ENCODE data around the gene WDR86.

Gene WDR86

DNA sequence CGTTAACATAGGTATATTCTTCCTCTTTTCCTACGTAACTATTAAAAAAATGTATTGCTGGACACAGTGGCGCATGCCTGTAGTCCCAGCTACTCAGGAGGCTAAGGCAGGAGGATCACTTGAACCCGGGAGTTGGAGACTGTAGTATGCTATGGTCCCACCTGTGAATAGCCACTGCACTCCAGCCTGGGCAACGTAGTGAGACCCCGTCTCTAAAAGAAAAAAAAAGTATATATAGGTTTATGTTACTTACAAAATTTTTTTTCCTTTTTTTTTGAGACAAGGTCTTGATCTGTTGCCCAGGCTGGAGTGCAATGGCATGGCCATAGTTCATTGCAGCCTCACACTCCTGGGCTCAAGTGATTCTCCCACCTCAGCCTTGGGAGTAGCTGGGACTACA is 62.6 kb downstream of the WDR86 start:
- no peak for DNase-seq (ENCODE audit: low spot score)

DNA sequence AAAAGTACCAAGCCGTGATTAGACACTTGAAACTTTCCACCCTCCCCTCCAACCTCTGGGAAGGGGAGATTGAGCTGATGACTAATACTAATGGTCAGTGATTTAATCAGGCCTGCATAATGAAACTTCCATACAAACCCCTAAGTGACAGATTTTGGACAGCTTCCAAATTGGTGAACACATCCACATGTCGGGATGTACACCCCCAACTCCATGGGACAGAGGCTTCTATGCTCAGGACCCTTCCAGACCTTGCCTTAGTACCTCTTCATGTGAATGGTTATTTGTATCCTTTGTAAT is 63.4 kb downstream of the WDR86 start:
- DNase-seq (ENCODE audit: low spot score) = no peak

DNA sequence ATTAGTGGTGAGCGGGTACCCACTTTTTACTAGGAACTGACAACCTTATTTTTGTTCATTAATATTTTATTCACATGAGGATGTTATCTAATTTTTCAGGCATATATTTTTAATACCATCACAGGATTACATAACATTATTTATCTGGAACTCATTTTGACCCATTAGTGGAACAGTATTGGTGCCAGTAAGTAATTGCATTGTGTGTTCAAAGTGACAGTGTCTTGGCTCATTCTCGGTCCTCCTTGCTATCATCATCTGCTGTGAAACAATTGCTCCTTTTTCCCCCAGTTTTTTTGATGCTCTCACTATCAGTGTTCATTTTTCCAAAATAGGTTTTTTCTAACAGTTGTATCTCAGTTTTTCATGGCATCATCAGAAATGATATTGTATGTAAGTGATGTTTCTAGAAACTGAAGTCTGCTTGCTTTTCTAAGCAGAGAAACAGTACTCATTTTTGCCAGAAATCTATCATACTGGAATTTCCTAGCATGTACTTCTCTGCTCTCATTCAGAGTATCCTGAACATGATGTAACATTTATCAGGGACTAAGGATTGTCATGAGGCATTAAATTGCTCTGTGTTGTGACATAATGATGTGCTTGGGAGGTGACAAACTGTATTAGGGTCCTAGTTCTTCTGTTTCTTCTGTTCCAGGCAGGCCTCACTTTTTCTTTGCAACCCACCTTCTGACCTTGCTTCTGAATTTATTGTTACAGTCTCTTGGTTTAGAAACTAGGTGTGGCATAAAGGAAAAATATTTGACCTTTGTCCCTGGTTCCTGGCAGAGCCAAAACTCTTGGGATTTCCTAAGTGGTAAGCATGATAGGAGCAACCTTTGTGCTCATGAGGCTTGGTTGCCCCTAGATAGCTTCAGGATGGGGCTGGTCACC is 64.0 kb downstream of the WDR86 start:
- DNase-seq (ENCODE audit: low spot score) = no peak

DNA sequence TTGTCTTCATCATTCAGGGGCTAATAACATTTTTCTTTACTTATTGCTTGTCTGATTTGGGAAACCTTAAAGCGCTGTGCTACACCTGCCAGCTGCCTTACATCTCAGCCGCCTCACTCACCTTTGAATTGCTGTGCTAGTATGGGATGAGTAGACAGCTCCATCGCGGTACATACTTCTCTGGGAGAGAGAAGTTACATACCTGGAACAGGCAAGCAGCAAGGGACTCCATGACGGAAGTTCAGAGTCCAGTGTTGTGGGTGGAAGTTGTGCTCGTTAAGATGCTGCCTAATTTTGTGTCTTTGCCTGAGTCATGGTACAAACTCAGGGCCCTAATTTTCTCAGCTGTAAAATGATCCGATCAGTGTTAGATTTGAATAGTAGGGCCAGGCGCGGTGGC is 66.3 kb downstream of the WDR86 start:
- DNase-seq (ENCODE audit: low spot score) = no peak

DNA sequence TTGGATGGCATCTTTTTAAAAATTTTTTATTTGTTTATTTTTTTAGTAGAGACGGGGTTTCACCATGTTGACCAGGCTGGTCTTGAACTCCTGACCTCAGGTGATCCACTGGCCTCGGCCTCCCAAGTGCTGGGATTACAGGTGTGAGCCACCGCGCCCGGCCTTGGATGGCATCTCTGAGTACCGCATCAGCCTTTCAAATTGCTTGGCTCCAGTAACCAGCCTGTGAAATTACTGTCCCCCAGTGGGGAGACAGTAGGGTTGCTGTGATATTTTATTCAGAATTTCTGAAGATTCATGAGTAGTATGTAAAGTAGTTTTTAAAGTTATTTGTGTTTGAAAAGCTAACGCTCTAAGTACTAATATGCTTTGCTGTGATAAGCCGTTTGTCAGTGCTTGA is 67.0 kb downstream of the WDR86 start:
- DNase-seq (ENCODE audit: low spot score) = no peak

DNA sequence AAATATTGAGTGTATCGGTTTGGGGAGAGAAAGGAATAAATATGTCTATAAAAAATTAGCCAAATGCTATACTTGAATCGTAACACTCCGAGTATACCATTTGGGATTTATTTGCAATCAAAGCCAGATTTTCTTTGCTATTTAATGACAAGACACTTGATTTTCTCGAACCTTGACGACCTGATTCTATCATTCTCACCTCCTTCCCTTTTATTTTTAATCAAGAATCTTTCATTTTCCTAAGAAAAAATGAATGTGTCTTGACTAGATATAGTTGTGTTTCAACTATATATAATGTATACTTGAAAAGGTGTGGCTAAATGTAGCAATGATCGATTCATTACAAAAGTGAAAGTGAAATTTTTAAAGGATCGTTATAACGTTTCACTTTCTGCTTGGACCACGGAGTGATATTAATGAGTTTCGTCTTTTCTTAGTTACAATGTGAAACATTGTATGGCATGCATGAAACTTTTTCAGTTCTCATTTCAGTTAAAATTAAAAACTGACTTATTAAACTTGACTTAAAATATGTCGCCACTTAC is 67.7 kb downstream of the WDR86 start:
- DNase-seq (ENCODE audit: low spot score) = no peak

DNA sequence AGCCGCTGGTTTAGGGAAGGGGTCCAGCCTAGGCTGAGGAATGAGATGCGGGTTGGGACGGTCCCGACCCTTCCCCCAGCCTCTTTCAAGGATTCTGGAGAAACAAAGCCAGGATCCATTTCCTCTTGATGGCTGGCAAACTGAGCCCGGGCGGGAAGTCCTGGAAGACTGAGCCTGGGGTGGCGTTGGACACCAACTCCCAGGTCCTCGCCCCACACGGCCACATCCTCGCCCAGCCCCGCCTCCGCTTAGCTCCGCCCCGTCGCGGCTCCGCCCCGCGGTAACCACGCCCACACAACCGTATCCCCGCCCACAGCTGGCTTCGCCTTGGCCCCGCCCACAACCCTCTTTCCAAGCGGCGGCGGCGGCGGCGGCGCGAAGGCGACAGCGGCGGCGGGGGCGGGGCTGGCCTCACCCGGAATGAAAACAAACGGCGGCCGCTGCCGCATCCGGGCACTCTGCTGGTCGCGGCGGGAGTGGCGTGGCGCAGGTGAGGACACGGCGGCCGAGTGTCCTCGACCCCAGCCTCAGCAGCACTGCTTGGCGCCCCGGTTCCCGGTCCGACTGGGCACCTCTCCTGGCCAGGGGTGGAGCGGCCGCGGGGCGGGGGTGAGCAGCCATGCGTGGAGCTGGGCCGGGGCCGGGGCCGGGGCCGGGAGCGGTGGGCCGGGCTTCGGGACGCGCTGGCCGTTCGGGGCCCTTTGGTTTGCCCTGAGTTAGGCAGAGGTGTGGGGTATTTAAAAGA is 68.3 kb downstream of the WDR86 start, which contains the start of gene NUB1:
Gene NUB1 (plus strand): TSS at position 456 of the 745 bp plus-strand sequence. CDS start 3,538 bp downstream, outside the sequence.
- DNase-seq (ENCODE audit: low spot score) = peak; percentile 95

DNA sequence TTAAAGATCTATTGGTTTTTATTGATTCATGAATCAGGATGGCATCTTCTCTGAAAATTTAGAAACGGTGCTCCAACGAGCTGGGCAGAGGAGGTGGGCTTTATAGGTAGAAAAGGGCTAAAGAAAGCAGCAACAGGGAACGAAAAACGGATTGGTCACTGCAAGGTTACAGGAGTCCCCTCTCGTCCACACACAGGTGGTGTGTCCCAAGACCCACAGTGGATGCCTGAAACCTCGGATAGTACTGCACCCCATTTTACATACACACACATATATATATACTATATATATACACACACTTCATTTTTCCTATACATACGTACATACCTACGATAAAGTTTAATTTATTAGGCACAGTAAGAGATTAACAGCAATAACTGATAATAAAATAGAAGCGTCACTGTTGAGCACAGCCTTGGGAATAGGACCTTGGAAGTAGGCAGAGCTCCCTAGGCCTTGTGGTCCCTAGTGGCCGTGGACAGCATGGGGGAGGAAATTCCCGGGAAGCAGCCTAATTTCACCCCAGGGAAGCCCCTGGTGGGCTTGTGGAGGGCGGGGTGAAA is 69.0 kb downstream of the WDR86 start:
- no peak for DNase-seq (ENCODE audit: low spot score)

DNA sequence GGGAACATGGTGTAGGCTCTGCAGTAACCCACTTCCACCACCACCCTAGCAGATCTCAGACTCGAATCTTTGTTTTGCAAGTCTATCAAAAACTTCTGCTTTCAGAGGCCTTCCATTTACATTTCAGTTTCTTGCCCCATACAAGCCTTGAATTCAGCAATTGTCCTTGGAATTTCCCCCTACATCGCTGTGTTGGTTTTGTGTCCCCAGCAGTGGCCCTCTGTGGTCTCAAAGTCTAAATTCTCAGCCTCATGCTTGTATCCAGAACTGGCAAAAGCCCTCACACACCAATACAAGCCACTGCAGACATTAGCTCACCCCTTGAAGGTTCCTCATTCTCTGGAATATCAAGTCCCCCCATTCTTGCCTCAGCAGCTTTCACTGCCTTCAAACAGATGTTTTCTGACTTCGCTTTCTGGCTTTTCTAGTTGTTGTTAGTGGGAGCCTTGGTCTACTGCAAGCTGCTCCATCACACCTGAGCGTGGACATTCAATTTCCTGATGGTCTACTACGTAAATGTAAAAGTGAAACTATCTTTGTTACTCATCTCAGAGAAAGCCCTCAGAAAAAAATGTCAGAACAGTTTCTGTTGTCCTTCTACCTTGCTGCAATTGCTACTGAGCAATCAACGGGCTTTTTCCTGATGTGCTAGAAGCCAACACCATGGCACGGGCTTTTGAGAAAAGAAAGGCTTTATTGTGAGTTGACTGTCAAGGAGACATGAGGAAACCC is 70.0 kb downstream of the WDR86 start:
- no peak for DNase-seq (ENCODE audit: low spot score)

DNA sequence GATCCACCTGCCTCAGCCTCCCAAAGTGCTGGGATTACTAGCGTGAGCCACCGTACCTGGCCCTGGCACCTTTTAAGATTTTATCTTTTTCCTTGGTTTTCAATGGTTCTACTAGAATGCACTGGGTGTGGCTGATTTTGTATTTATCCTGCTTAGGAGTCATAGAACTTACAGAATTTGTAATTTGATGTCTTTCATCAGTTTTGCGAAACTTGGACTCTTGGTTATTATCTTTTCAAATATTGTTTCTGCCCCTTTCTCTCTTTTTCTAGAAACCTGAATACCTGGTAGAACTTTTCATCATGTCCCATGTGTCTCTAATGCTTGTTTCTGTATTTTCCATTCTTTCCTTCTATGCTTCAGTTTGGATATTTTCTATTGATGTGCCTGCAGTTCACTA is 71.0 kb downstream of the WDR86 start:
- no peak for DNase-seq (ENCODE audit: low spot score)

DNA sequence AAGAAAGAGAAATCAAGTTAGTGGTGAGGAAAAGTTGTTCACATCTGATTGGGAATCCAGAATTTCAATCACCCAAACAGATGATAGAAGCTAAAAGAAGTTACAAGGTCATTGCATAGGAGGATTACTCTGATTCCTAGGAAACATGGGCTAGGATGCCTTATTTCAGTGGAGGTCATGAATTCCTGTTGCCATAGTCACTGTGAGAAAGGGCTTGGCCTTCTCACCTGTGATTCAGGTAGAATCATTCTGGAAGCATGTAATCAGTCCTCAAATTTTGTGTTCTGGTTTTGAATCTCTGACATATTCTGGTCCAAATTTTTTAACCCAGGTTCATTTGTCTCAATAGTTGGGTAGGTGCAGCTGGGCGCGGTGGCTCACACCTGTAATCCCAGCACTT is 72.5 kb downstream of the WDR86 start:
- DNase-seq (ENCODE audit: low spot score) = no peak

DNA sequence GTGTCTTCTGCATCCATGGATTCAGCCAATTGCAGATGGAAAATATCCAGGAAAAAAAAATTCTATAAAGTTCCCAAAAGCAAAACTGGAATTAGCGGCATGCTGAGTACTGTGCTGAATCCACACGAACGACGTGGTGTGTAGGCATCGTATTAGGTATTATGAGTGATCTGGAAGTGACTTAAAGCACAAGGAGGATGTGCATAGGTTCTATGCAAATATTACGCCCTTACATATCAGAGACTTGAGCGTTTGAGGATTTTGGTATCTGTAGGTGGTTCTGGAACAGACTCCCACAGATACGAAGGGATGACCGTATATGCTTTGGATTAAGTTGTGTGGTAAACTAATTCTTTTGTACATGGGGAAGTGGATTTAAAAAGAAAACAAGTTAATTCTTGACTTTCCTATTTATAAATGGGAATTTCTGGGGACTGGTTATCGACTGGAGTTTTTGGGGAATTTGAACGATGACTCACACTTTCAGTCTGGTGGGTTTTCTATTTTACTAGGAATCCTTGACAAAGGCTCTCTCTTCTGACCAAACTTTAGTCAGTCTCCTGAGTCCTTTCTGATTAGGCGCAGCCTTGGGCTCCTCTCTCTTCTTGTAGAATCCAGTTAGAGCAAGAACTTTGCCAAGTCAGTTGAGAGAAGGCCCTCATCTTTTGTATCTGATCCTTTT is 73.7 kb downstream of the WDR86 start:
- DNase-seq (ENCODE audit: low spot score) = no peak

DNA sequence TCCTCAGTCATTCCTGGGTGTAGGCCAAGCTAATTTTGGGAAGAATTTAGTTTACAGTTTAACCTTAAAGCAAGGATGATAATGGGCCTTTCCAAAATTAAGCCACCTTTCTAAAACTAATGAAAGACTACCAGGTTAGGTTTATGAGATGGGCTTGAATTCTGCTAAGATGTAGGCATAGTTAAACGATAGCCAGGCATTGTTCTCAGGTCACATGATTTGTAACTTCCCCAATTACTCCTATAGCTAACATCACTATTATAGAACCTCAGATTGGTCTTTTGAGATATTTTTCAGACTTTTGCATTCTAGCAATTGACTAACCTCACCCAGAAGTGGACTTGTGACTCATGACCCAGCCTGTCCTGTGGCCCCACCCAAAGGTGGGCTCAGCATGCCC is 75.2 kb downstream of the WDR86 start:
- no peak for DNase-seq (ENCODE audit: low spot score)

Data from left forelimb (tissue), 1 donor.